H1 (cell line): ENCODE results near the gene QSER1. TPM values are rescaled to one million over a fixed set of nuclear protein-coding genes. Genes with fewer than 3 reads are reported as not detected.

ENCODE experiments used
- CTCF ChIA-PET: fragments of 300-600 bp; sonication (Branson Sonifier 250); formaldehyde crosslinking; loops from one replicate; lab custom pipeline; 2021; ENCODE audit not compliant: partially characterized antibody; lab: Charles Lee
- POLR2A ChIA-PET: fragments of 300-600 bp; sonication (Branson Sonifier 250); formaldehyde crosslinking; loops from one replicate; lab custom pipeline; 2021; ENCODE audit warnings: inconsistent platforms; ENCODE audit not compliant: partially characterized antibody; lab: Charles Lee
- DNase-seq, 2 experiments: peaks; one replicate each; pipeline versions ENCODE4 v3.0.0 to v3.0.0-alpha.2; 2010 to 2022; ENCODE audit warnings: low spot score in 2 of 2, low read depth in 1 of 2, mixed read lengths in 1 of 2
- FAIRE-seq: peaks from 2 replicates; lab custom pipeline; 2011; peaks lifted over from hg19 to GRCh38; lab: Jason Lieb, UNC
- H2AFZ ChIP-seq: 2 replicates; pipeline ENCODE4 v1.8.1; 2012; ENCODE audit warnings: low read length, inconsistent platforms
- H2AK5ac ChIP-seq: 2 replicates; pipeline ENCODE4 v1.6.1; 2013; ENCODE audit warnings: low read depth, low read length
- H2BK120ac ChIP-seq: replicated peaks from 2 replicates; pipeline ENCODE3; 2013; ENCODE audit warnings: low read depth, low read length, inconsistent platforms
- H2BK12ac ChIP-seq: 2 replicates; pipeline ENCODE4 v1.6.1; 2013; ENCODE audit warnings: low read depth, low read length
- H2BK15ac ChIP-seq: 2 replicates; pipeline ENCODE4 v1.6.1; 2013; ENCODE audit warnings: low read length
- H2BK20ac ChIP-seq: 2 replicates; pipeline ENCODE4 v1.6.1; 2013; ENCODE audit warnings: low read length
- H2BK5ac ChIP-seq: 2 replicates; pipeline ENCODE4 v1.6.1; 2013; ENCODE audit warnings: low read depth, low read length
- H3K14ac ChIP-seq: 2 replicates; pipeline ENCODE4 v1.6.1; 2013; ENCODE audit warnings: inconsistent platforms; ENCODE audit not compliant: insufficient read length
- H3K18ac ChIP-seq: 2 replicates; pipeline ENCODE4 v1.6.1; 2013; ENCODE audit warnings: low read length; ENCODE audit errors: extremely low read depth
- H3K23ac ChIP-seq: 2 replicates; pipeline ENCODE4 v1.6.1; 2013; ENCODE audit warnings: inconsistent platforms; ENCODE audit not compliant: insufficient read length
- H3K23me2 ChIP-seq: 2 replicates; pipeline ENCODE4 v1.6.1; 2013; ENCODE audit warnings: low read depth, low read length
- H3K27ac ChIP-seq: 2 replicates; pipeline ENCODE4 v1.6.1; 2011; ENCODE audit warnings: low read depth, low read length, inconsistent platforms
- H3K27me3 ChIP-seq, 4 experiments: replicated peaks in 1 of 4; 1 replicate in 1 of 4; 2 replicates in 3 of 4; pipeline versions ENCODE4 v1.6.1 to v1.8.1; 2011 to 2013; ENCODE audit warnings: low read length in 3 of 4, mild to moderate bottlenecking in 3 of 4, inconsistent platforms in 2 of 4, mixed read lengths in 2 of 4, moderate library complexity in 1 of 4; ENCODE audit not compliant: control insufficient read depth in 3 of 4, insufficient read depth in 3 of 4; ENCODE audit errors: extremely low read depth in 1 of 4
- H3K36me3 ChIP-seq, 4 experiments: 2 replicates each; pipeline versions ENCODE4 v1.6.1 to v1.8.1; 2011 to 2013; ENCODE audit warnings: mild to moderate bottlenecking in 4 of 4, low read length in 3 of 4, moderate library complexity in 2 of 4, control low read depth in 1 of 4, inconsistent platforms in 1 of 4; ENCODE audit not compliant: insufficient read depth in 4 of 4, control insufficient read depth in 2 of 4
- H3K4ac ChIP-seq: replicated peaks from 2 replicates; pipeline ENCODE3; 2013; ENCODE audit warnings: low read length, low read depth, mixed read lengths, inconsistent platforms; ENCODE audit not compliant: insufficient read length
- H3K4me1 ChIP-seq, 4 experiments: replicated peaks in 1 of 4; 1 replicate in 1 of 4; 2 replicates in 3 of 4; pipeline versions ENCODE4 v1.6.1 to v1.8.1; 2011 to 2013; ENCODE audit warnings: low read length in 3 of 4, inconsistent platforms in 2 of 4, mixed read lengths in 1 of 4; ENCODE audit not compliant: insufficient read depth in 4 of 4, control insufficient read depth in 3 of 4
- H3K4me2 ChIP-seq, 2 experiments: 2 replicates each; pipeline versions ENCODE4 v1.6.1 to v1.8.1; 2011 to 2013; ENCODE audit warnings: low read depth in 2 of 2, low read length in 2 of 2, control low read depth in 1 of 2, inconsistent platforms in 1 of 2, mild to moderate bottlenecking in 1 of 2; ENCODE audit not compliant: insufficient read depth in 1 of 2
- H3K4me3 ChIP-seq, 4 experiments: fragments of 200-600, 300-600 bp in 1 of 4; sonication (generic), shearing (Covaris generic), sonication (Bioruptor Twin) in 1 of 4; 2 replicates each; pipeline versions ENCODE4 v1.5.1 to v1.8.1; 2011 to 2016; ENCODE audit warnings: low read length in 4 of 4, low read depth in 3 of 4, control low read depth in 2 of 4, inconsistent platforms in 2 of 4, mild to moderate bottlenecking in 2 of 4, mixed read lengths in 1 of 4, moderate library complexity in 1 of 4; ENCODE audit not compliant: insufficient read depth in 2 of 4; ENCODE audit errors: extremely low read depth in 1 of 4
- H3K56ac ChIP-seq: replicated peaks from 2 replicates; pipeline ENCODE3; 2013; ENCODE audit warnings: low read depth, mild to moderate bottlenecking, mixed read lengths, low read length, inconsistent platforms; ENCODE audit not compliant: insufficient read length
- H3K79me1 ChIP-seq: 2 replicates; pipeline ENCODE4 v1.6.1; 2013; ENCODE audit warnings: low read depth, low read length, control low read depth
- H3K79me2 ChIP-seq, 2 experiments: 2 replicates each; pipeline versions ENCODE4 v1.6.1 to v1.8.1; 2012 to 2013; ENCODE audit warnings: low read length in 2 of 2, mild to moderate bottlenecking in 2 of 2, inconsistent platforms in 1 of 2; ENCODE audit not compliant: insufficient read depth in 2 of 2, control insufficient read depth in 1 of 2
- H3K9ac ChIP-seq, 4 experiments: replicated peaks in 1 of 4; 1 replicate in 1 of 4; 2 replicates in 3 of 4; pipeline versions ENCODE4 v1.6.1 to v1.8.1; 2011 to 2013; ENCODE audit warnings: low read depth in 3 of 4, low read length in 3 of 4, control low read depth in 2 of 4, mild to moderate bottlenecking in 2 of 4, moderate library complexity in 2 of 4, inconsistent platforms in 1 of 4; ENCODE audit errors: extremely low read depth in 1 of 4
- H3K9me3 ChIP-seq, 2 experiments: 2 replicates each; pipeline versions ENCODE4 v1.6.1 to v1.8.1; 2012 to 2013; ENCODE audit warnings: mild to moderate bottlenecking in 2 of 2, moderate library complexity in 2 of 2, control low read depth in 1 of 2, inconsistent platforms in 1 of 2, low read depth in 1 of 2, low read length in 1 of 2, mixed read lengths in 1 of 2; ENCODE audit not compliant: insufficient read depth in 2 of 2
- H4K20me1 ChIP-seq, 2 experiments: replicated peaks in 1 of 2; 2 replicates each; pipeline versions ENCODE3 to v1.8.1; 2011 to 2013; ENCODE audit warnings: inconsistent platforms in 2 of 2, low read length in 2 of 2, mild to moderate bottlenecking in 1 of 2; ENCODE audit not compliant: insufficient read depth in 2 of 2, control insufficient read depth in 1 of 2
- H4K5ac ChIP-seq: 2 replicates; pipeline ENCODE4 v1.6.1; 2013; ENCODE audit warnings: low read length, low read depth, mixed read lengths, inconsistent platforms; ENCODE audit not compliant: insufficient read length
- H4K8ac ChIP-seq: 2 replicates; pipeline ENCODE4 v1.8.0; 2013; ENCODE audit warnings: mild to moderate bottlenecking, moderate library complexity, low read length, inconsistent platforms; ENCODE audit not compliant: insufficient read depth; ENCODE audit errors: extremely low read depth
- H4K91ac ChIP-seq: replicated peaks from 2 replicates; pipeline ENCODE3; 2013; ENCODE audit warnings: low read length, mixed read lengths, inconsistent platforms; ENCODE audit not compliant: insufficient read length
- ASH2L ChIP-seq: fragments of 200-600, 300-600 bp; sonication (generic); IDR thresholded peaks from one replicate; pipeline ENCODE4 v1.7.1; 2017; ENCODE audit warnings: low read length
- CREB1 ChIP-seq: IDR thresholded peaks from 2 replicates; pipeline ENCODE4 v1.6.1; 2012; ENCODE audit warnings: inconsistent platforms
- EGR1 ChIP-seq: IDR thresholded peaks from 2 replicates; pipeline ENCODE4 v1.6.1; 2011; ENCODE audit warnings: low read depth, low read length, borderline replicate concordance
- EZH2 ChIP-seq: fragments of 200-600 bp; sonication (generic); IDR thresholded peaks from 2 replicates; pipeline ENCODE4 v1.7.1; 2012; ENCODE audit warnings: low read depth, mild to moderate bottlenecking, moderate library complexity, low read length, inconsistent platforms; ENCODE audit not compliant: severe bottlenecking
- GTF2F1 ChIP-seq: IDR thresholded peaks from 2 replicates; pipeline ENCODE4 v1.6.1; 2012; ENCODE audit warnings: low read depth, low read length, improper control_type of control experiment, borderline replicate concordance
- RFX5 ChIP-seq: IDR thresholded peaks from 2 replicates; pipeline ENCODE4 v1.6.1; 2011; ENCODE audit warnings: low read depth, low read length, improper control_type of control experiment, borderline replicate concordance
- SUZ12 ChIP-seq: fragments of 200-600 bp; sonication (generic); IDR thresholded peaks from 2 replicates; pipeline ENCODE4 v1.6.1; 2012; ENCODE audit warnings: mild to moderate bottlenecking, inconsistent platforms, low read length, moderate library complexity, mixed read lengths
- WGBS, 2 experiments: shearing (Covaris generic) in 1 of 2; methylation state at CpG; one replicate each; pipeline versions ENCODE4 v1.1.6 to v1.1.7; 2013 to 2015; ENCODE audit warnings: low lambda C conversion rate in 2 of 2, mixed read lengths in 2 of 2, inconsistent platforms in 1 of 2, low coverage in 1 of 2, missing lambda C conversion rate in 1 of 2; ENCODE audit not compliant: insufficient replicate concordance in 2 of 2, insufficient coverage in 1 of 2, insufficient read length in 1 of 2; ENCODE audit errors: extremely low coverage in 1 of 2, missing lambda C conversion rate in 1 of 2; 5-methylcytosine and 5-hydroxymethylcytosine counted together
- polyA plus RNA-seq, 7 experiments: library from polyadenylated mRNA; depleted of rRNA in 3 of 7; stranded (reverse) in 5 of 7; unstranded in 2 of 7; fragments of >200 nt in 5 of 7; fragments of 200-250 nt in 2 of 7; gene quantifications; 1 replicate in 5 of 7; 2 replicates in 1 of 7; 4 replicates in 1 of 7; pipeline versions ENCODE4 v1.2.1 to v1.2.3, GENCODE V29; 2011 to 2013; ENCODE audit warnings: missing spikeins in 2 of 7, mixed read lengths in 2 of 7
- total RNA-seq: library from RNA; stranded (reverse); fragmentation: NEBNext Ultra II Directional; extraction: Animal tissue kit (Norgen Biotek cat#: 25700); gene quantifications from 2 replicates; pipeline ENCODE4 v1.2.1, GENCODE V29; 2021
- TF ChIP-seq, protein P1 (sequence below): IDR thresholded peaks from 2 replicates; pipeline ENCODE4 v1.6.1; 2012; ENCODE audit warnings: inconsistent platforms
- TF ChIP-seq, protein P2 (sequence below): IDR thresholded peaks from 2 replicates; pipeline ENCODE4 v1.6.1; 2011; ENCODE audit warnings: low read length, improper control_type of control experiment

QSER1 gene
- total and polyA plus RNA-seq, 2 of the 8 experiments (the other 6 are each of a cell fraction or from before 2014, with no cell fraction given), result 29.3 to 117 TPM

DNA sequence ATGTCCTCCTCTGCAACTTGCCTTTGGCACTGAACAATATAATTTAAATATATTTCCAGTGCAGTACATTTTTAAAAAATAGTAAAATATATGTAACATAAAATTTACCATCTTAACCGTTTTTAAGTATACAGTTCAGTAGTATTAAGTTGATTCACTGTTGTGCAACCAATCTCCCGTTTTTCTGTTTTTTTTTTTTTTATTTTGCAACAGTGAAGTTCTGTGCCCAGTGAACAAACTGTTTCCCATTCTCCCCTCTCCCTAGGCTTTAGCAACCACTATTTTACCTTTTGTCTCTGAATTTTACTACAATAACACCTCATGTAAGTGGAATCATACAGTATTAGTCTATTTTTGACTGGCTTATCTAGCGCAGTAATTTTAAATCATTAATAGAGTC is 49.1 kb upstream of the QSER1 start:
- H3K36me3 ChIP-seq, result no peaks in the 10 kb centered on the region; a peak in 1 of 8 replicates
- no peak overlapping the region for H3K4me2 ChIP-seq
- no peak overlapping the region for H3K23ac ChIP-seq
- no peak overlapping the region for H2AFZ ChIP-seq
- no peaks in the 10 kb centered on the region; a peak in 1 of 7 replicates for H3K27me3 ChIP-seq
- ChIA-PET POLR2A (no interaction called here), CTCF (interaction anchor here (1.0 to 2.5 kb wide), 4 partner anchors 10 to 35 kb away, joined by 4 to 7 read pairs (median 4); no protein-coding TSS in a partner anchor)
- H4K91ac ChIP-seq, result no peak overlapping the region
- no peaks in the 10 kb centered on the region for H3K79me1 ChIP-seq
- H3K9ac ChIP-seq, result no peak overlapping the region
- no peak overlapping the region for H3K4ac ChIP-seq
- no peak overlapping the region for H2BK12ac ChIP-seq
- no peak overlapping the region for H3K27ac ChIP-seq
- 82% methylated on average over 3 of the region's 3 CpGs; no CpG with 5 or more reads in 1 of the 2 experiments for WGBS, 2 experiments
- H3K18ac ChIP-seq, result no peak overlapping the region
- H3K79me2 ChIP-seq, result no peaks in the 10 kb centered on the region
- H3K4me1 ChIP-seq, result no peaks in the 10 kb centered on the region
- no peak overlapping the region for H2BK15ac ChIP-seq
- no peak for DNase-seq
- H4K8ac ChIP-seq, result no peak overlapping the region
- H2AK5ac ChIP-seq, result no peak overlapping the region
- H4K5ac ChIP-seq, result no peak overlapping the region
- H2BK5ac ChIP-seq, result no peak overlapping the region
- H2BK20ac ChIP-seq, result no peak overlapping the region
- no peak overlapping the region for H3K14ac ChIP-seq
- H3K56ac ChIP-seq, result no peak overlapping the region
- no peak for FAIRE-seq
- H4K20me1 ChIP-seq, result no peaks in the 10 kb centered on the region
- H3K23me2 ChIP-seq, result no peaks in the 10 kb centered on the region
- H3K4me3 ChIP-seq, result no peak overlapping the region
- no peaks in the 10 kb centered on the region; a peak in 1 of 4 replicates for H3K9me3 ChIP-seq
- H2BK120ac ChIP-seq, result no peak overlapping the region
- TF ChIP-seq ASH2L, result no peak
- TF ChIP-seq EGR1, result no peak
- no peak for TF ChIP-seq SUZ12
- TF ChIP-seq RFX5, result no peak
- TF ChIP-seq, protein P1, sequence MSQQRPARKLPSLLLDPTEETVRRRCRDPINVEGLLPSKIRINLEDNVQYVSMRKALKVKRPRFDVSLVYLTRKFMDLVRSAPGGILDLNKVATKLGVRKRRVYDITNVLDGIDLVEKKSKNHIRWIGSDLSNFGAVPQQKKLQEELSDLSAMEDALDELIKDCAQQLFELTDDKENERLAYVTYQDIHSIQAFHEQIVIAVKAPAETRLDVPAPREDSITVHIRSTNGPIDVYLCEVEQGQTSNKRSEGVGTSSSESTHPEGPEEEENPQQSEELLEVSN, result no peak
- no peak for TF ChIP-seq GTF2F1
- TF ChIP-seq EZH2, result no peak
- TF ChIP-seq CREB1, result no peak
- TF ChIP-seq, protein P2, sequence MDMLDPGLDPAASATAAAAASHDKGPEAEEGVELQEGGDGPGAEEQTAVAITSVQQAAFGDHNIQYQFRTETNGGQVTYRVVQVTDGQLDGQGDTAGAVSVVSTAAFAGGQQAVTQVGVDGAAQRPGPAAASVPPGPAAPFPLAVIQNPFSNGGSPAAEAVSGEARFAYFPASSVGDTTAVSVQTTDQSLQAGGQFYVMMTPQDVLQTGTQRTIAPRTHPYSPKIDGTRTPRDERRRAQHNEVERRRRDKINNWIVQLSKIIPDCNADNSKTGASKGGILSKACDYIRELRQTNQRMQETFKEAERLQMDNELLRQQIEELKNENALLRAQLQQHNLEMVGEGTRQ, result no peak
